ENCODE results near the gene SLC39A11. TPM values are rescaled to one million over a fixed set of nuclear protein-coding genes. Genes with fewer than 3 reads are reported as not detected.

Gene SLC39A11
- total and polyA plus RNA-seq, 4 donors, result 18.9 to 44.9 (median 28.2) TPM

GRCh38 chr17:73121506-73121905 is 29.0 kb upstream of the SLC39A11 start:
- no peaks in the 10 kb centered on the region for H3K27me3 ChIP-seq (ENCODE audit: control insufficient read depth in 4 of 4, insufficient read depth in 4 of 4, low read length in 3 of 4)
- no peak overlapping the region for H3K4me3 ChIP-seq (ENCODE audit: low read depth in 1 of 3, low read length in 3 of 3)
- no peak overlapping the region for H3K27ac ChIP-seq (ENCODE audit: low read depth in 1 of 2, low read length in 2 of 2)
- H3K36me3 ChIP-seq (ENCODE audit: control insufficient read depth in 4 of 4, insufficient read depth in 3 of 4, low read depth in 1 of 4, low read length in 3 of 4), result no peaks in the 10 kb centered on the region
- DNase-seq (ENCODE audit: low spot score), result no peak
- TF ChIP-seq, protein P1, sequence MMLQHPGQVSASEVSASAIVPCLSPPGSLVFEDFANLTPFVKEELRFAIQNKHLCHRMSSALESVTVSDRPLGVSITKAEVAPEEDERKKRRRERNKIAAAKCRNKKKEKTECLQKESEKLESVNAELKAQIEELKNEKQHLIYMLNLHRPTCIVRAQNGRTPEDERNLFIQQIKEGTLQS (IDR thresholded peaks at IDR 0.05), result no peak
- TF ChIP-seq, protein P2, sequence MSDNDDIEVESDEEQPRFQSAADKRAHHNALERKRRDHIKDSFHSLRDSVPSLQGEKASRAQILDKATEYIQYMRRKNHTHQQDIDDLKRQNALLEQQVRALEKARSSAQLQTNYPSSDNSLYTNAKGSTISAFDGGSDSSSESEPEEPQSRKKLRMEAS (IDR thresholded peaks at IDR 0.05), result no peak
- TF ChIP-seq RXRA (IDR thresholded peaks at IDR 0.05) (no peak), FOXA1 (IDR thresholded peaks at IDR 0.05) (no peak), ZBTB33 (IDR thresholded peaks at IDR 0.05) (no peak), TAF1 (conservative IDR thresholded peaks at IDR 0.05) (no peak), SP1 (IDR thresholded peaks at IDR 0.05) (no peak)
- H3K9me3 ChIP-seq (ENCODE audit: control insufficient read depth in 4 of 4, low read length in 3 of 4), result no peaks in the 10 kb centered on the region
- H3K9ac ChIP-seq (ENCODE audit: low read depth in 1 of 2, low read length in 2 of 2), result no peak overlapping the region
- 95% methylated on average over 5 of the region's 5 CpGs for WGBS
- peaks cover 0 to 5% (median 0%) of the 10 kb centered on the region in 4 donors for H3K4me1 ChIP-seq (ENCODE audit: control insufficient read depth in 4 of 4, insufficient read depth in 4 of 4, low read length in 3 of 4)

GRCh38 chr17:73119631-73120030 is 27.1 kb upstream of the SLC39A11 start:
- Histone ChIP-seq H3K4me3 (ENCODE audit: low read depth in 1 of 3, low read length in 3 of 3) (no peak overlapping the region), H3K27ac (ENCODE audit: low read depth in 1 of 2, low read length in 2 of 2) (no peak overlapping the region), H3K27me3 (ENCODE audit: control insufficient read depth in 4 of 4, insufficient read depth in 4 of 4, low read length in 3 of 4) (no peaks in the 10 kb centered on the region), H3K4me1 (ENCODE audit: control insufficient read depth in 4 of 4, insufficient read depth in 4 of 4, low read length in 3 of 4) (peaks cover 0 to 3% (median 0%) of the 10 kb centered on the region in 4 donors), H3K9ac (ENCODE audit: low read depth in 1 of 2, low read length in 2 of 2) (no peak overlapping the region), H3K9me3 (ENCODE audit: control insufficient read depth in 4 of 4, low read length in 3 of 4) (no peaks in the 10 kb centered on the region), H3K36me3 (ENCODE audit: control insufficient read depth in 4 of 4, insufficient read depth in 3 of 4, low read depth in 1 of 4, low read length in 3 of 4) (no peaks in the 10 kb centered on the region)
- WGBS, result 92% methylated on average over 10 of the region's 10 CpGs
- DNase-seq (ENCODE audit: low spot score), result no peak
- TF ChIP-seq, protein P1 (IDR thresholded peaks at IDR 0.05), result no peak

DNA sequence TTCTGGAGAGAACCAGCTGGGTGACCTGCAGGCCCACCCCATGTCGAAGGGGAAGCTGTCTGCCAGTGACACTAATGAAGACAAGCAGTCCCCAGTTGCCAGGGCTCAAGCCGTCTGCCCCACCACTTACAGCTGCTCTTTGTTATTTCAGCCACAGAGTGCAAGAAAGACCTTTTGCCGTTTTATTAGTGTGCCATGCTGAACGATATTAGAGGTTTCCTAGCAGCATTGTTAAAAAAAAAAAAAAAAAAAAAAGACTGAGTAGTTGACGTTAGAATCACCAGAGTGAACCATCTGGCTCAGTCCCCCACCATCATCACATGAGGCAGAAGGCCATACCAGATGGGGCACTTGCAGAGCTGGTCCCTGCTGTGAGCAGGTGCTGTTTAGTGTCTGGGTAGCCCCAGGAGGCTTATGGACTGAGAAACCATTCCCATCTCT is 26.5 kb upstream of the SLC39A11 start:
- Histone ChIP-seq H3K9me3 (ENCODE audit: control insufficient read depth in 4 of 4, low read length in 3 of 4) (no peaks in the 10 kb centered on the region), H3K36me3 (ENCODE audit: control insufficient read depth in 4 of 4, insufficient read depth in 3 of 4, low read depth in 1 of 4, low read length in 3 of 4) (no peaks in the 10 kb centered on the region), H3K4me3 (ENCODE audit: low read depth in 1 of 3, low read length in 3 of 3) (no peak overlapping the region), H3K27me3 (ENCODE audit: control insufficient read depth in 4 of 4, insufficient read depth in 4 of 4, low read length in 3 of 4) (no peaks in the 10 kb centered on the region), H3K9ac (ENCODE audit: low read depth in 1 of 2, low read length in 2 of 2) (no peak overlapping the region), H3K27ac (ENCODE audit: low read depth in 1 of 2, low read length in 2 of 2) (no peak overlapping the region), H3K4me1 (ENCODE audit: control insufficient read depth in 4 of 4, insufficient read depth in 4 of 4, low read length in 3 of 4) (peaks cover 0 to 3% (median 0%) of the 10 kb centered on the region in 4 donors)
- no peak for DNase-seq (ENCODE audit: low spot score)
- 87% methylated on average over 5 of the region's 5 CpGs for WGBS
- no peak for TF ChIP-seq HNF4A (conservative IDR thresholded peaks at IDR 0.05)
- no peak for TF ChIP-seq GABPA (IDR thresholded peaks at IDR 0.05 in 1 of 2, conservative IDR thresholded peaks at IDR 0.05 in 1 of 2)
- no peak for TF ChIP-seq JUND (IDR thresholded peaks at IDR 0.05)
- TF ChIP-seq RXRA (IDR thresholded peaks at IDR 0.05), result no peak
- TF ChIP-seq, protein P2 (IDR thresholded peaks at IDR 0.05), result no peak
- TF ChIP-seq REST (IDR thresholded peaks at IDR 0.05), result no peak
- no peak for TF ChIP-seq ZBTB33 (IDR thresholded peaks at IDR 0.05)
- TF ChIP-seq HNF4G (IDR thresholded peaks at IDR 0.05), result no peak
- TF ChIP-seq, protein P1 (IDR thresholded peaks at IDR 0.05), result no peak
- no peak for TF ChIP-seq RAD21 (IDR thresholded peaks at IDR 0.05)
- TF ChIP-seq YY1 (IDR thresholded peaks at IDR 0.05), result no peak
- no peak for TF ChIP-seq TAF1 (conservative IDR thresholded peaks at IDR 0.05)
- no peak for TF ChIP-seq NR2F2 (IDR thresholded peaks at IDR 0.05)
- no peak for TF ChIP-seq FOXA2 (IDR thresholded peaks at IDR 0.05)
- TF ChIP-seq SP1 (IDR thresholded peaks at IDR 0.05), result no peak
- TF ChIP-seq EGR1 (IDR thresholded peaks at IDR 0.05; ENCODE audit: low read depth in 2 of 2), result no peak
